SK-N-SH (cell line): ENCODE results near the gene MYO9A. TPM values are rescaled to one million over a fixed set of nuclear protein-coding genes. Genes with fewer than 3 reads are reported as not detected.

Experiments
- CTCF ChIA-PET: fragments of 300-600, 350-600 bp; formaldehyde crosslinking; extraction: SDS; loops from one replicate; lab custom pipeline; 2021; lab: Yijun Ruan, JAX
- POLR2A ChIA-PET: fragments of 350-600 bp; sonication (Branson Sonifier 250); formaldehyde crosslinking; extraction: SDS; loops from one replicate; lab custom pipeline; 2020; ENCODE audit warnings: antibody characterized with exemption, inconsistent platforms; lab: Yijun Ruan, JAX
- DNase-seq: peaks from one replicate; pipeline ENCODE4 v3.0.0; 2012
- H2AFZ ChIP-seq: fragments of 200-600 bp; sonication (generic); 2 replicates; pipeline ENCODE4 v1.8.1; 2016; ENCODE audit warnings: antibody characterized with exemption, mild to moderate bottlenecking, low read depth
- H3F3A ChIP-seq: fragments of 200-600 bp; sonication (generic); replicated peaks from 2 replicates; pipeline ENCODE3; 2016; ENCODE audit warnings: antibody characterized with exemption, mild to moderate bottlenecking; ENCODE audit not compliant: insufficient read depth
- H3K27ac ChIP-seq, 2 experiments: fragments of 200-500 bp in 1 of 2; fragments of 200-600 bp in 1 of 2; sonication (Bioruptor generic) in 1 of 2; sonication (generic), shearing (Covaris generic) in 1 of 2; 2 replicates each; pipeline versions ENCODE4 v1.5.1 to v1.6.1; 2014 to 2016; ENCODE audit warnings: low read depth in 2 of 2, inconsistent platforms in 1 of 2, low read length in 1 of 2, mild to moderate bottlenecking in 1 of 2, mixed read lengths in 1 of 2
- H3K27me3 ChIP-seq: fragments of 200-600 bp; sonication (generic), shearing (Covaris generic); 2 replicates; pipeline ENCODE4 v1.6.1; 2016; ENCODE audit warnings: mixed run types; ENCODE audit not compliant: insufficient read depth
- H3K36me3 ChIP-seq, 2 experiments: fragments of 200-500 bp in 1 of 2; fragments of 200-600 bp in 1 of 2; sonication (Bioruptor generic) in 1 of 2; sonication (generic) in 1 of 2; replicated peaks in 1 of 2; 2 replicates each; pipeline versions ENCODE3 to v1.5.1; 2014 to 2016; ENCODE audit warnings: low read length in 1 of 2, mild to moderate bottlenecking in 1 of 2; ENCODE audit not compliant: insufficient read depth in 2 of 2, control insufficient read depth in 1 of 2
- H3K4me1 ChIP-seq, 2 experiments: fragments of 200-500 bp in 1 of 2; fragments of 200-600 bp in 1 of 2; sonication (Bioruptor generic) in 1 of 2; sonication (generic), shearing (Covaris generic) in 1 of 2; 2 replicates each; pipeline versions ENCODE4 v1.5.1 to v1.6.1; 2014 to 2016; ENCODE audit warnings: low read depth in 1 of 2, low read length in 1 of 2, mixed run types in 1 of 2; ENCODE audit not compliant: insufficient read depth in 2 of 2, control insufficient read depth in 1 of 2
- H3K4me2 ChIP-seq: fragments of 200-600 bp; sonication (generic), shearing (Covaris generic); 2 replicates; pipeline ENCODE4 v1.6.1; 2017; ENCODE audit warnings: mixed run types
- H3K4me3 ChIP-seq, 2 experiments: fragments of 200-500 bp in 1 of 2; fragments of 200-600 bp in 1 of 2; sonication (Bioruptor generic) in 1 of 2; sonication (generic), shearing (Covaris generic) in 1 of 2; 2 replicates each; pipeline versions ENCODE4 v1.5.1 to v1.8.1; 2014 to 2016; ENCODE audit warnings: low read depth in 2 of 2, inconsistent platforms in 1 of 2, low read length in 1 of 2, mild to moderate bottlenecking in 1 of 2, mixed read lengths in 1 of 2, moderate library complexity in 1 of 2
- H3K79me2 ChIP-seq: fragments of 200-600 bp; sonication (generic); 2 replicates; pipeline ENCODE4 v1.8.1; 2017; ENCODE audit warnings: mild to moderate bottlenecking; ENCODE audit not compliant: insufficient read depth
- H3K9ac ChIP-seq: fragments of 200-600 bp; sonication (generic); 2 replicates; pipeline ENCODE4 v1.6.1; 2017; ENCODE audit warnings: mixed run types
- H3K9me2 ChIP-seq: fragments of 200-600 bp; sonication (generic); 2 replicates; pipeline ENCODE4 v1.6.1; 2017; ENCODE audit warnings: mixed run types
- H3K9me3 ChIP-seq: fragments of 200-600 bp; sonication (generic); 2 replicates; pipeline ENCODE4 v1.6.1; 2017; ENCODE audit warnings: mixed run types, mild to moderate bottlenecking, moderate library complexity
- H4K20me1 ChIP-seq: fragments of 200-600 bp; sonication (generic); 2 replicates; pipeline ENCODE4 v1.6.1; 2017; ENCODE audit warnings: mild to moderate bottlenecking, mixed run types; ENCODE audit not compliant: insufficient read depth
- CHD2 ChIP-seq: fragments of 150-350 bp; IDR thresholded peaks from 2 replicates; pipeline ENCODE4 v1.6.1; 2018; ENCODE audit warnings: low read length; ENCODE audit not compliant: partially characterized antibody
- EZH2phosphoT487 ChIP-seq: fragments of 200-600 bp; sonication (generic); IDR thresholded peaks from 2 replicates; pipeline ENCODE4 v1.6.1; 2017; ENCODE audit warnings: low read depth, mixed run types, mild to moderate bottlenecking, antibody characterized with exemption, moderate library complexity, borderline replicate concordance
- FOSL2 ChIP-seq: IDR thresholded peaks from 2 replicates; pipeline ENCODE4 v1.4.0; 2012; ENCODE audit warnings: low read depth, mild to moderate bottlenecking, moderate library complexity, borderline replicate concordance
- FOXM1 ChIP-seq: IDR thresholded peaks from 2 replicates; pipeline ENCODE4 v1.4.0; 2012; ENCODE audit warnings: low read depth, mild to moderate bottlenecking
- GATA2 ChIP-seq: sonication (generic); formaldehyde crosslinking; IDR thresholded peaks from 2 replicates; pipeline ENCODE4 v1.5.0; 2020; ENCODE audit warnings: mild to moderate bottlenecking, missing genetic modification reagents
- RAD21 ChIP-seq: IDR thresholded peaks from 2 replicates; pipeline ENCODE4 v1.6.1; 2012; ENCODE audit warnings: mild to moderate bottlenecking, low read length
- RXRA ChIP-seq: IDR thresholded peaks from 2 replicates; pipeline ENCODE4 v1.4.0; 2012; ENCODE audit warnings: low read depth, mild to moderate bottlenecking, borderline replicate concordance
- WGBS: methylation state at CpG from one replicate; pipeline ENCODE4 v1.1.6; 2017; ENCODE audit warnings: low lambda C conversion rate; 5-methylcytosine and 5-hydroxymethylcytosine counted together
- polyA plus RNA-seq, 3 experiments: library from polyadenylated mRNA; depleted of rRNA; stranded (reverse); fragments of >200 nt; gene quantifications; 2 replicates each; pipeline ENCODE4 v1.2.3, GENCODE V29; 2012
- TF ChIP-seq, protein P1 (sequence below): IDR thresholded peaks from 2 replicates; pipeline ENCODE4 v1.4.0; 2012; ENCODE audit warnings: low read depth
- TF ChIP-seq, protein P2 (sequence below): IDR thresholded peaks from 2 replicates; pipeline ENCODE4 v1.4.0; 2012; ENCODE audit warnings: low read depth, borderline replicate concordance

MYO9A gene
- polyA plus RNA-seq, 1 of the 3 experiments (the other 2 are of a cell fraction): 4.1 TPM

DNA sequence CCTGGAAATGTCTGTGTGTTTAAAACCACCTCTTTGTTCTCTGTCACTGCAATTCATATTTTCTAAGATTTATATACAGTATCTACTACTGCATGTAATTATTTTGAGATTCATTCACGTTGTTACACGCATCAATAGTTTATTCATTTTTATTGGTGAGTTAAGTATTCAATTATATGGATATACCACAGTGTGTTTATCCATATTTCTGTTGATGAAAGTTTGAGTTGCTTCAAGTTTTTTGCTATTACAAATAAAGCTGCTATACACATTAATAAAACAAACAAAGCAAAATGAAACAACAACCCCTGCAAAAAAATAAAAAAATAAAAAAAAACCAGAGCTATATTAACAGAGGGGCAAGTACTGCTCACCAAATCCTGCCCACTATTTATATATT, 185.3 kb downstream of the MYO9A start:
- no peaks in the 10 kb centered on the region for H3K27me3 ChIP-seq
- no peak overlapping the region for H3K9ac ChIP-seq
- DNase-seq: no peak
- WGBS: 96% methylated on average over 2 of the region's 2 CpGs
- POLR2A ChIA-PET: no interaction called here
- H3K79me2 ChIP-seq: no peaks in the 10 kb centered on the region
- no peak overlapping the region for H3K4me2 ChIP-seq
- H4K20me1 ChIP-seq: no peaks in the 10 kb centered on the region
- H3K4me3 ChIP-seq: no peak overlapping the region
- CTCF ChIA-PET: interaction anchor here (0.8 kb wide), 1 partner anchor 332 kb away, joined by 3 read pairs; no protein-coding TSS in a partner anchor
- H3K4me1 ChIP-seq: no peaks in the 10 kb centered on the region
- H3K36me3 ChIP-seq: peaks cover 40 to 67% of the 10 kb centered on the region in 2 experiments
- peaks cover 31% of the 10 kb centered on the region for H3K9me3 ChIP-seq
- H3K27ac ChIP-seq: no peak overlapping the region
- H2AFZ ChIP-seq: no peak overlapping the region
- no peaks in the 10 kb centered on the region for H3F3A ChIP-seq
- TF ChIP-seq RXRA (no peak), FOXM1 (no peak), CHD2 (no peak), EZH2phosphoT487 (no peak), RAD21 (no peak)
- TF ChIP-seq, protein P1, sequence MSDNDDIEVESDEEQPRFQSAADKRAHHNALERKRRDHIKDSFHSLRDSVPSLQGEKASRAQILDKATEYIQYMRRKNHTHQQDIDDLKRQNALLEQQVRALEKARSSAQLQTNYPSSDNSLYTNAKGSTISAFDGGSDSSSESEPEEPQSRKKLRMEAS: no peak
- TF ChIP-seq, all 33 proteins: peak for 0
- no peaks in the 10 kb centered on the region for H3K9me2 ChIP-seq

DNA sequence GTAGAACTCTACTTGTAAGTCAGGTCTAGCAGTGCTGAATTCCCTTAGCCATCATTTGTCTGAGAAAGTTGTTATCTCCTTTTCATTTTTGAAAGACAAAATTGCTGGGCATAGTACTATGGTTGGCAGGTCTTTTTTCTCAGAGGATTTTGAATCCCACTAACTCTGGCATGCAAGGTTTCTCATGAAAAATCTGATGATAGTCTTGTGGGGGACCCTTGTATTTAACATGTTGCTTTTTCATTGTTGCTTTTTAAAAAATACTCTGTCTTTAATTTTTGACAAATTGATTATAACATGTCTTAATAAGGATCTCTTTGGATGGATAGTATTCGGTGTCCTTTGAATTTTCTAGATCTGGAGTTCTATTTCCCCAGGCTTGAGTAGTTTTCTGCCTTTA, 186.7 kb downstream of the MYO9A start:
- Histone ChIP-seq H3F3A (no peaks in the 10 kb centered on the region), H3K36me3 (peaks cover 40 to 67% of the 10 kb centered on the region in 2 experiments), H3K4me2 (no peak overlapping the region), H4K20me1 (no peaks in the 10 kb centered on the region), H2AFZ (no peak overlapping the region), H3K9ac (no peak overlapping the region), H3K4me3 (no peak overlapping the region), H3K27ac (no peak overlapping the region), H3K9me3 (peaks cover 31% of the 10 kb centered on the region), H3K9me2 (no peaks in the 10 kb centered on the region), H3K27me3 (no peaks in the 10 kb centered on the region), H3K4me1 (no peaks in the 10 kb centered on the region), H3K79me2 (no peaks in the 10 kb centered on the region)
- DNase-seq: no peak
- CTCF ChIA-PET: no interaction called here
- TF ChIP-seq, protein P2, sequence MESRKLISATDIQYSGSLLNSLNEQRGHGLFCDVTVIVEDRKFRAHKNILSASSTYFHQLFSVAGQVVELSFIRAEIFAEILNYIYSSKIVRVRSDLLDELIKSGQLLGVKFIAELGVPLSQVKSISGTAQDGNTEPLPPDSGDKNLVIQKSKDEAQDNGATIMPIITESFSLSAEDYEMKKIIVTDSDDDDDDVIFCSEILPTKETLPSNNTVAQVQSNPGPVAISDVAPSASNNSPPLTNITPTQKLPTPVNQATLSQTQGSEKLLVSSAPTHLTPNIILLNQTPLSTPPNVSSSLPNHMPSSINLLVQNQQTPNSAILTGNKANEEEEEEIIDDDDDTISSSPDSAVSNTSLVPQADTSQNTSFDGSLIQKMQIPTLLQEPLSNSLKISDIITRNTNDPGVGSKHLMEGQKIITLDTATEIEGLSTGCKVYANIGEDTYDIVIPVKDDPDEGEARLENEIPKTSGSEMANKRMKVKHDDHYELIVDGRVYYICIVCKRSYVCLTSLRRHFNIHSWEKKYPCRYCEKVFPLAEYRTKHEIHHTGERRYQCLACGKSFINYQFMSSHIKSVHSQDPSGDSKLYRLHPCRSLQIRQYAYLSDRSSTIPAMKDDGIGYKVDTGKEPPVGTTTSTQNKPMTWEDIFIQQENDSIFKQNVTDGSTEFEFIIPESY: no peak
- POLR2A ChIA-PET: no interaction called here
- 97% methylated on average over 1 of the region's 1 CpG for WGBS

DNA sequence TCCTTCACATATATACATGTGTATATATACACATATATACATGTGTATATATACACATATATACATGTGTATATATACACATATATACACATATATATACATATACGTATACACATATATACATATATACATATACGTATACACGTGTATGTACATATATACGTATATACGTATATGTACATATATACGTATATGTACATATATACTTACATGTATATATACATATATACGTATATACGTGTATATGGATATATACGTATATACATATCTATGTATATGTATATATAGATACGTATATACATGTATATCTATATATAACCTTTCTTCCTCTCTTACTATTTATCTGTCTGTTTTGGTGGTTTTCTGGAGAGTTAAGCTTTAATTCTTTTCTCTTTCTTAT, 192.8 kb downstream of the MYO9A start:
- Histone ChIP-seq H4K20me1 (no peaks in the 10 kb centered on the region), H3K9me3 (no peaks in the 10 kb centered on the region; the same call in 1 of the 2 replicates), H3K79me2 (no peaks in the 10 kb centered on the region), H3K4me2 (no peak overlapping the region), H3K36me3 (peaks cover under 1 to 12% of the 10 kb centered on the region in 2 experiments), H3K27me3 (no peaks in the 10 kb centered on the region), H2AFZ (no peak overlapping the region), H3K4me3 (no peak overlapping the region), H3K9me2 (no peaks in the 10 kb centered on the region), H3K27ac (no peak overlapping the region), H3K9ac (no peak overlapping the region), H3K4me1 (no peaks in the 10 kb centered on the region; a peak in 1 of 4 replicates), H3F3A (peaks cover 8% of the 10 kb centered on the region)
- DNase-seq: no peak
- TF ChIP-seq FOSL2 (no peak), GATA2 (CRISPR knock-in tag) (no peak)
- POLR2A ChIA-PET: no interaction called here
- CTCF ChIA-PET: no interaction called here
- WGBS: 93% methylated on average over 10 of the region's 10 CpGs
